GM18498 (cell line): ENCODE measurements around the gene RFX4.
"Not testable (repeated sequence)": the region's sequence is repeated elsewhere in the genome, so short reads cannot be mapped to it uniquely, and the experiment has no call there.

Experiments
- ATAC-seq: cut with Tn5 transposase; IDR thresholded peaks from one replicate; pipeline ENCODE4 v1.9.1; 2021; ENCODE audit warnings: mild to moderate bottlenecking, moderate library complexity; ENCODE audit not compliant: unreplicated experiment

Gene RFX4

DNA sequence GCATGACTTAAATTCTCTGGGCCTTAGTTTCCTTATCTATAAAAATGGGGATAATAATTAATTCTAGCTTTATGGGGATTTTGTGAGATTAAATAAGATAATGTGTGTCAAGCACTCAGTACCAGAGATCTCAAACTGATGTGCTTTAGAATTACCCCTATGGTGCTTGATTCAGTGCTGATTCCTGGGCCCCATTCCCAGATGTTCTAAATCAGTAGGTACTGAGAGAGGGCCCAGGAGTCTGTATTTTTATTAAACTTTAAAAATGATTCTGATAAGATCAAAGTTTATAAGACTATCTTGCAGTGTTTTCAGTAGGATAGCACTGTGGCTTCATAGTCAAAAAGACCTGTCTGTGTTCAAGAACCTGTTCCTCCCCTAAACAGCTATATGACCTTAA is 102.6 kb downstream of the RFX4 start:
- ATAC-seq, result no peak

GRCh38 chr12:106687672-106688071 is 104.9 kb downstream of the RFX4 start:
- no peak for ATAC-seq

DNA sequence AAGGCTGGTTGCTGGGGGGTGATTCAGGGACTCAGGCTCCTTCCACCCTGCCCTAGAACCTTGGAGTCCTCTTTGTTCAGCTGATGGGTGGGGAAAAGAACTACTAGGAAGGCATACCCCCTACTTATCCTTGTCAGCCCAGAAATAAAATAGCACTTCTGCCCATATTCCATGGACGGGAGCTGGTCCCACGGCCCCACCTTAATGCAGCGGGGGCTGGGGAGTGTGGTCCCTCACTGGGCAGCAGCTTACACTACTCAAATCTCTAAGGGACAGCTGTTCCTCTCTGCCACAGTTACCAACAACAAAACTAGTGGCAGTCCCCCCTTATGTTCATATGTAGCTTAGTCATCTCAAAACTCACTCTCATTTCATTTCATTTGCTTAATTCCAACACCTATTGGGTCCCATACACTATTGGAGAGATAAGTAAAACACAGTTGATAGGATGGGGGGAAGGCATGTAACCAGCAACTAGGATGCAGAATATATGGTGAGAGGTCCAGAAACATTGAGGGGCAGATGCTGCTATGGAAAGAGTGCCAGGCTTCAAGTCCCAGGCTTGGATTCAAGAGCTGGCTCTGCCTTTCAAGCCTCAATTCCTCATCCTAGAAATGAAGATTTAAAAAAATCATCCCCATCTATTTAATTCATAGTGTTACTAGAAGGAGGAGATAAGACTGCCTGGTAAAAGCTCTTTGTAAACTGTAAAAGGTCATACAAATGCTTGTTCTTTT is 107.9 kb downstream of the RFX4 start:
- ATAC-seq, result no peak

DNA sequence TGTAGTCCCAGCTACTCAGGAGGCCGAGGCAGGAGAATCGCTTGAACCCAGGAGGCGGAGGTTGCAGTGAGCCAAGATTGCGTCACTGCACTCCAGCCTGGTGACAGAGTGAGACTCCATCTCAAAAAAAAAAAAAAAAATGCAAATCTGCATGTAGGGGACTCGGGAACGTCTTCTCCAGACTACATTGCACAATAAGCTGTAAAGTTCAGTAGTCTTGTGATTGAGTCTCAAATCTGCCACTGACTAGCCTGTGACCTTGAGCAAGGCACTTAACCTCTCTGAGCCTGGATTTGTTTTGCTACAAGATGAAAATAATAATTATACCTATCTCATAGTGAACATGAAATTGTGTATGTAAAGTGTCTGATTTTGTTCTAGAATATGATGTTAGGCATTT is 109.2 kb downstream of the RFX4 start:
- not testable (repeated sequence) for ATAC-seq

DNA sequence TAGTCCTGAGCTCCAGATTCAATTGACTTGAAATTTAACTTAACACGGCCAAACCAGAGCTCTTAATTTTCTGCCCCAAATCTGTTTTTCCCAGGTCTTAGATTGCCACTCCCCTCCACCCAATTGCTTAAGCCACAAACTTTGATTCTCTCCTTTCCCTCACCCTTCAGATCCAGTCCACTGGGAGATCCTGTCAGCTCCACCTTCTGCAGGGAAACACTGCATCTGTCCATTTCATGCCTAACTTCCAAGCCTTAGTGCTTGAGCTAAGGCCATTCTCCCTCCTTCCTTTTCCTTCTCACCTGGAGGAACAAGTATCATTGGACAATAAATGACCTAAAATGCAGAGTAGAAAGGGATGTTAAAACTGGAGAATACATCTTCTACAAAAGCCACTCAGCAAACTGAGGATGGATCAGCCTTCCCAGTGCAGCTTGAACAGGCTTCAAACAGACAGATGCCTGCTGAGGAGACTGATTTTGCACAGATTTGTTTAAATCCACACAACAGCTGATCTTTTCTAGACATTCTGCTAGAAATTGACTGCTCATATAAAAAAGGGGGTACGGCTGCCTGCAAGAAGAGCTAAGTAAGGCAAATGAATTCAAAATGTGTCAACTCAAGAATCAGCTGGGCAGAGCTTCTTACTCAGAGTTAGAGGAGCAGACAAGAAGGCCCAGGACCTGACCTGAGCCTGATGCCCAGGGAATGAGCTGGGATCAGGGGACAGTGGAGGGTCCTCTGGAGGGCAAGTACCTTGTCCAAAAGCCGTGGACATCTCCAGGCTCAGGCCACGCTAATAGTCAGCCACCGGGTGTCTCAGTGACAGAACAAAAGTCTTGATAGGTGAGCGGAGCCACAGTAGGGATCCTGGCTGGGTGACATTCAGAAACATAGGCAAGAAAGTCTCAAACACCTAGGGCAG is 110.4 kb downstream of the RFX4 start:
- ATAC-seq, result no peak

DNA sequence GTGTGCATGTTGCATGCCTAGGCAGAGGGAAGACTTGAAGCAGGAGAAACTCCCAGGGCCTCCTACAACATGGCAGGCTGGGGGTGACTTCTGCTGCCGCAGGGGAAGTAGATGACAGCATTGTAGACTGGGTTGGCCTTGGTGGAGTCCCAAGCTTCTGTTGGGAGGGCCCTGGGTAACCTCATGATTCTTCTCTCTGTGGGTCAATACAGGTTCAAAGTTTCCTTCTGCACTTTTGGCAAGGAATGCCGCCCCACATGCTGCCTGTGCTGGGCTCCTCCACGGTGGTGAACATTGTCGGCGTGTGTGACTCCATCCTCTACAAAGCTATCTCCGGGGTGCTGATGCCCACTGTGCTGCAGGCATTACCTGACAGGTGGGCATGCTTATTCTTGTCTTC is 113.3 kb downstream of the RFX4 start:
- ATAC-seq, result no peak

- ATAC-seq, result no peak
These were observed 114.0 kb downstream of the RFX4 start for GRCh38 chr12:106696681-106697417.

- ATAC-seq, result no peak
These were observed 121.3 kb downstream of the RFX4 start for GRCh38 chr12:106704081-106704480.

GRCh38 chr12:106705971-106706370 is 123.2 kb downstream of the RFX4 start:
- no peak for ATAC-seq

DNA sequence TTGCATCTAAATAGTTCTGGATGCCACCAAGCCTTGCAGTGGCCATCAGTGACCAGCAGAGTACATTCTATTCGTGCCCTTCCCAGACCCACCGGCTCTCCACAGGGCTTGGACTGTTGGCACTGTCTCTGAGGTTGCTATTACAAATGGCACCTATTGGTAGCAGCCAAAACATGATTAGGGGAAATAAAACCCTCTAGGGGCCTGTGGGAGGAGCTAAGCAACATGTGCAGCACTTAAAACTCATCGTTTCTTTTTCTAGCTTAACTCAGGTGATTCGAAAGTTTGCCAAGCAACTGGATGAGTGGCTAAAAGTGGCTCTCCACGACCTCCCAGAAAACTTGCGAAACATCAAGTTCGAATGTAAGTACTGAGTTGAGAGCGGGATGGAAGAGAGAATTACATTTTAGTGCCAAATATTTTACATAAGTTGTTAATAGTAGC is 126.3 kb downstream of the RFX4 start:
- no peak for ATAC-seq

DNA sequence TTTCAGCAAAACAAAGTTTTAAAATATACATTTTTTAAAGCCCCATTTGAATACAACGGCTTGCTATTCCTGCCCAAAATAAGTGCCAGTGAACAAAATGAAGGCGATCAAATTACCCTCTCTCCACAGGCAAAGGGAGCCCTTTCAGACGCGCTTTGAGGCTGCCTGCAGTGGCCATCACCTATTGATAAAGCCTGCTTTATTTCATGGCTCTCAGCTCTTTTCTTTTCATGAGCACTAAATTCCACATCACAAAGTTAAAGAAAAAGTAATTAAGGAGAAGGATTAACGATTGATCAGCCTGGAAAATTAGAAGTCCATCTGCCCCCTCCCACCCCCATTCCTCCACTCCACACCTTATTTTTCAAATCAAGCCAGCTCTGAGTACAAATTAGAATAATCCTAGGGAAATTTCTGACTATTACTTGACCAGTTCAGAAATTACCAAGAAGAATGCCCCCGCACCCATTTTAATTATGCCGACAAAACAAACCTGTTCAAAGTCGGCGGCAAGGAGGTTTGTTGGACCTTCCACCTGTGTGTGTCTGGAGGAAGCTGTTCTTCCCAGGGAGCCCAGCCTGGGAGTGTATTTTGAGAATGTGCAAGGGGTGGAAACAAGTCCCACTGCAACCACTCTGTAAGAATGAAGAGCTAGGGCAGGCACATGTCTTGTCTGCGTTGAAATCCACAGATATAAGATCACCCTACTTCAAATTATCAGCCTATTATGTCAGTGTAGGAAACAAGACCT is 127.5 kb downstream of the RFX4 start:
- no peak for ATAC-seq

DNA sequence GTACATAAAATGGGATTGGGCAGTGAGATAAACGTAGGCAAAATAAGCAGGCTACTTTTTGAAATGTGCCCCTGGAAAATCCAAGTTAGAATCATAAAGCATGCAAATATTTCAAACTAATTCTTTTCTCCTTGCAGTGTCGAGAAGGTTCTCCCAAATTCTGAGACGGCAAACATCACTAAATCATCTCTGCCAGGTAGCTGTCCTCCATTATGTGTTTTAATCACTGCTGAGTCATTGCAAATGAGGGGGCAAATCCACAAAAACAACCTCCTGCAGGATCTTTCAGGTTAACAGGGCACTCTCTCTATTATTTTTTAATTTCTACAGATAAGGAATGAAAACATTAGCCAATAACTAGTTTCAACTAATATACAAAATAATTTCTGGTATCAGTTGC is 128.5 kb downstream of the RFX4 start:
- ATAC-seq, result no peak

DNA sequence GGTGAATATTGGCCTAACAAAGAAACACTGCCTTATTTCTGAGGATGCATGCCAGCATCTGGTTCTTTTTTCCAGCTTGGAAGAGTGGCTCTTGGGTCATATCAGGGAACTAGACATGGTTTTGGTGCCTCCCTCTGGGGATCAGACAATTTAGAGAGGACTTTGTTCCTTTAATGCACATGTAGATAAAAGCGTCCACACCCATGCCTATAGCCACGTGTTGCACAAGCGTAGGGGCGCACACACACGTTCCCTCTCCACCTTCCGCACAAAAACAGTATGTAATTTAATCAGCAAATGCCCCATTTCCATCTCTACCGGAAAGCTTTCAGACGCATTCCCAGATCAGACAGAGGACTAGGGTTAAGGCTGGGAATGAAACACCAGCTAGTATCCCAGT is 130.0 kb downstream of the RFX4 start:
- ATAC-seq, result no peak

DNA sequence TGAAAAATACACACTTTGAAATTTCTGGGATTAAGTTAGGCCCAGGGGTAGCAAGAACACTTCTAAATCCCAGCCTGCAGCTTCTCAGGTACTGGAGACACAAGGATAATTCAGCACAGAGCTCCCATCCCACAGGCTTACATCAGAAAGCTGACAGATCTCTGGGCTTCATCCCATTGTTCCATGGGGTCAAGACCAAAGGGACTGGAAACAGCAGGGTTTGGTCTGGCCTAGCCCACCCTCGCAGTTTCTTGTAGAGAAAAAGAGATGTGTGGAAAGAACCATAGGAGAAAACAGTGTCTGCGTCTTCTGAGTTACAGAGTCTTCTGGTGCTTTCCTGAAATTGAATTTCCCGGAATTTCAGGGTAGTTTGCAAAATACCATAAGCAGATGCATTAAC is 132.1 kb downstream of the RFX4 start:
- no peak for ATAC-seq

DNA sequence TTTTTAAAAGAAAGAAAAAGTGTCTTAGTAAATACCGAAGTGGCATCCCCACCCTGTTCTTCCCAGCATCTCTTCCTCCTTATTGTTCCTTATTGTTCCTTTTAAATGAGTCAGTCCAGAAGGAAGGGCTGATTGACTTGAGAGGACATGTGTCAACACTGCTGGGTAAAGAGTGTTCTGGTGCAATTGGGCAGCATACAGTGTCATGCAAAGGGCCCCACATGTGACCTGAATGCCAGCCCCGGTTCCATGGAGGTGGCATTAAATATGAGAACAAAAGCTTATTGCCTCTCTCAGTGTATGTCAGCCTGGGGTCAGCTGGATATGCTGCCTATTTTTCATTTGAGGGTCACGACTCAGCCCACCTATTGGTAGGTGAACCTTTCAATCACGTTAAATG is 132.8 kb downstream of the RFX4 start:
- ATAC-seq, result no peak

- ATAC-seq, result no peak
These were observed 134.9 kb downstream of the RFX4 start for GRCh38 chr12:106717673-106718072.

DNA sequence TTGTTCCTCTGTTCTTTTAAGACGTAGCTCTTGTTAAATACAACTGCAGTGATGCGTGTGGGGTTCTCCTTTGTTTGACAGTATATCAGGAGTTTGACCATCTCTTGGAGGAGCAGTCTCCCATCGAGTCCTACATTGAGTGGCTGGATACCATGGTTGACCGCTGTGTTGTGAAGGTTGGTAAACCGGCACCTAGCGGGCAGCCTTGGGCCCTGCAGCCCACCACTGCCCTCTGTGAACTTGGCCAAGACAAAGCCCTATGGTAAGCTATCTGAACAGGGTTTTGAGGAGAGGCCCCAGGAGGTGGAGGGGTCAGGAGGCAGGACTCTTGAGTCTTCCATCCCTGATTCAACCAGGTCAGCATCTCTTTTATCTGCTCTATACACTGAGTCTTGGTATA is 137.1 kb downstream of the RFX4 start:
- ATAC-seq, result no peak

DNA sequence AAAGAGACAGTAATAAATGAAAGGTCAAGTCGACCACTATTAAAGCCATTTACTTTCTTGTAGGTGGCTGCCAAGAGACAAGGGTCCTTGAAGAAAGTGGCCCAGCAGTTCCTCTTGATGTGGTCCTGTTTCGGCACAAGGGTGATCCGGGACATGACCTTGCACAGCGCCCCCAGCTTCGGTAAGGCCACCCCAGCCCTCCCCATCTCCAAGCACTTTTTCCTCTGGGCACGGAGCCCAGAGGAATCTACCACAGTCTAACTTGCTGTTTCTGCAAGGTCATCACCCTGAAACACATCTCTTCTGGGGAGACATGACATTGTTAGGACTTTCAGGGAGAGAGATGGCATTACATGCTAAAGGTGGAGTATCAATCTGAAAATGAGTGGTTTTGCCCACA is 137.9 kb downstream of the RFX4 start:
- ATAC-seq, result no peak

DNA sequence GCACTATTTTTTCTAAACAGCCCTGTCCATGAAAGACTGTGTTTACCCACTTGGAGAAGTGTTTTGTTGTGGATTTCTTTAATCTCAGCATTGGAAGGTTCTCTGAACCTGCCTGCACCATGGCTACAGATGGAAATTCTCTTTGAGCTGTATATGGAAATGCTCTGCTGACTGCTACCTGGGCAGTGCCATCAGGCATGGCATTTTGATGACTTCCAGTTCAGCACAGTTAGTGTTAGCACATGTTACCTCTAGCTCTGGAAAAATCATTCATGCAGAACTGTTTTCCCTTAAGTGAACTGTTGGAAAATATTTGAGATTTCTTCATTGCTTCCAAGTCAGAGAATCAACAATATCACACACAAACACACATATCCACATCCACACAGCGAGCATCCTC is 139.1 kb downstream of the RFX4 start:
- no peak for ATAC-seq

GRCh38 chr12:106722837-106723236 is 140.0 kb downstream of the RFX4 start:
- ATAC-seq, result no peak

DNA sequence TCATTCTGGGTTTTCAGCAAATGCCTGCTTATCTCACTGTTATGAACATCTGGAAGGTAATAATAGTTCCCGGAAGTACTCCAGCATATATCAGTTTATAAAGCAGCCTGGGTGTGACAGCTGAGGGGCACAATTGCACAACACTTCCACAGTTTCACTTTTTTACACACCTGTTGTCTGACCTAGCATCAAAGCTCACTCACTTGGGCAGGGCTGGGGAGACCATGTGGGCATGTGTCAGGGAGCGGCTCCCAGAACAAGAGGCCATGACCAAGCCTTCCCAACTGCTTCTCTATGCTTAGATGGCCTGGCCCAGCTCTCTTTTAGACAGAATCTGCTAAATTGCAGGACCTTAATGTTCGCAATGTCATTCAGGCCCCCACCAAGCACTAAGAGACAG is 140.6 kb downstream of the RFX4 start:
- ATAC-seq, result no peak
